HL-60 (cell line): Measurements from ENCODE around the gene MOCS3.

ENCODE experiments used
- CTCF ChIP-seq: IDR thresholded peaks from one replicate; pipeline ENCODE4 v1.5.1; 2011; ENCODE audit warnings: low read length, control low read depth, inconsistent platforms; ENCODE audit not compliant: insufficient read depth
- POLR2AphosphoS5 ChIP-seq: IDR thresholded peaks from 2 replicates; pipeline ENCODE4 v1.6.1; 2012; ENCODE audit warnings: low read depth
- SPI1 ChIP-seq: IDR thresholded peaks from 2 replicates; pipeline ENCODE4 v1.6.1; 2012; ENCODE audit warnings: low read depth, mild to moderate bottlenecking, borderline replicate concordance

GRCh38 chr20:50932691-50933280 lies 25.8 kb upstream of the MOCS3 start:
- TF ChIP-seq POLR2AphosphoS5 (no peak), CTCF (no peak), SPI1 (no peak)
